Breast epithelium (tissue), 3 donors: ENCODE measurements around the gene PCDHGA11.

Experiments
- CTCF ChIP-seq, 3 donors: fragments of 450-650 bp; IDR thresholded peaks; one replicate each; pipeline ENCODE4 v1.5.1; 2016 to 2017; ENCODE audit warnings: antibody characterized with exemption in 3 of 3, mild to moderate bottlenecking in 3 of 3, moderate library complexity in 3 of 3
- POLR2A ChIP-seq: fragments of 450-650 bp; IDR thresholded peaks from one replicate; pipeline ENCODE4 v1.6.1; 2016; ENCODE audit warnings: antibody characterized with exemption, mild to moderate bottlenecking, moderate library complexity

- TF ChIP-seq CTCF (IDR thresholded peaks at IDR 0.05) = no peak
- TF ChIP-seq POLR2A = no peak
Observed at GRCh38 chr5:141403387-141403786, 17.5 kb upstream of the PCDHGA11 start.
